HepG2 (cell line): ENCODE results near the gene ANKZF1. TPM values are rescaled to one million over a fixed set of nuclear protein-coding genes. Genes with fewer than 3 reads are reported as not detected.
A peak's percentile ranks its signal among the peaks of the same experiment; 100 is the strongest.

Source experiments
- ARNT ChIP-seq: fragments of 450-650 bp; IDR thresholded peaks from 2 replicates; pipeline ENCODE4 v1.6.1; 2017
- ATAD3A ChIP-seq: sonication (generic); formaldehyde crosslinking; IDR thresholded peaks from 2 replicates; pipeline ENCODE4 v1.4.0; 2020; ENCODE audit warnings: missing genetic modification reagents
- DMAP1 ChIP-seq: IDR thresholded peaks from 2 replicates; pipeline ENCODE4 v1.6.1; 2016
- ETV5 ChIP-seq: IDR thresholded peaks from 2 replicates; pipeline ENCODE4 v1.6.1; 2018; ENCODE audit warnings: missing biosample characterization, missing genetic modification reagents, inconsistent platforms, borderline replicate concordance
- GATA4 ChIP-seq: sonication (generic); IDR thresholded peaks from 2 replicates; pipeline ENCODE4 v1.6.1; 2016; ENCODE audit warnings: antibody characterized with exemption, low read depth, borderline replicate concordance
- HDAC1 ChIP-seq: sonication (generic); formaldehyde crosslinking; IDR thresholded peaks from 2 replicates; pipeline ENCODE4 v1.5.1; 2020; ENCODE audit warnings: mild to moderate bottlenecking, missing genetic modification reagents
- HOXA3 ChIP-seq: sonication (generic); formaldehyde crosslinking; IDR thresholded peaks from 2 replicates; pipeline ENCODE4 v1.5.0; 2020; ENCODE audit warnings: missing genetic modification reagents
- KDM5A ChIP-seq: fragments of 200-600 bp; sonication (generic); IDR thresholded peaks from 2 replicates; pipeline ENCODE4 v1.7.0; 2018; ENCODE audit warnings: antibody characterized with exemption, mild to moderate bottlenecking, low read length, borderline replicate concordance
- MYC ChIP-seq: sonication (generic); formaldehyde crosslinking; IDR thresholded peaks from 2 replicates; pipeline ENCODE4 v1.9.0; 2021; ENCODE audit warnings: missing genetic modification reagents, borderline replicate concordance
- NFE2L1 ChIP-seq: sonication (generic); formaldehyde crosslinking; IDR thresholded peaks from 2 replicates; pipeline ENCODE4 v1.4.0; 2020; ENCODE audit warnings: missing genetic modification reagents, mild to moderate bottlenecking, borderline replicate concordance
- RFX5 ChIP-seq: IDR thresholded peaks from 2 replicates; pipeline ENCODE4 v1.6.1; 2011; ENCODE audit warnings: low read depth, low read length, improper control_type of control experiment
- SALL1 ChIP-seq: sonication (generic); formaldehyde crosslinking; IDR thresholded peaks from 2 replicates; pipeline ENCODE4 v1.8.0; 2022; ENCODE audit warnings: mild to moderate bottlenecking, missing genetic modification reagents
- SIN3A ChIP-seq: IDR thresholded peaks from 2 replicates; pipeline ENCODE4 v1.6.1; 2011; ENCODE audit warnings: low read depth, mild to moderate bottlenecking, control low read depth, low read length, borderline replicate concordance
- ZNF263 ChIP-seq: sonication (generic); formaldehyde crosslinking; IDR thresholded peaks from 2 replicates; pipeline ENCODE4 v1.4.0; 2020; ENCODE audit warnings: missing genetic modification reagents
- ZNF562 ChIP-seq: sonication (generic); formaldehyde crosslinking; IDR thresholded peaks from 2 replicates; pipeline ENCODE4 v1.8.0; 2022; ENCODE audit warnings: missing genetic modification reagents, borderline replicate concordance
- ZNF777 ChIP-seq: sonication (generic); formaldehyde crosslinking; IDR thresholded peaks from 2 replicates; pipeline ENCODE4 v1.4.0; 2020; ENCODE audit warnings: missing genetic modification reagents
- polyA plus RNA-seq, 8 experiments: library from polyadenylated mRNA; depleted of rRNA in 3 of 8; stranded (reverse) in 7 of 8; unstranded in 1 of 8; fragments of >200 nt; fragmentation: Illumina TruSeq in 4 of 8; extraction: Trizol in 4 of 8; gene quantifications; 2 replicates each; pipeline versions ENCODE4 v1.2.1 to v1.2.3, GENCODE V29; 2011 to 2016; ENCODE audit warnings: low read depth in 4 of 8, missing spikeins in 1 of 8, mixed read lengths in 1 of 8; ENCODE audit not compliant: insufficient read depth in 1 of 8
- total RNA-seq, 5 experiments: library from RNA; depleted of rRNA; stranded (reverse); fragments of >200 nt; fragmentation: Illumina TruSeq; extraction: Trizol; gene quantifications; 2 replicates each; pipeline ENCODE4 v1.2.3, GENCODE V29; 2016; ENCODE audit warnings: low read depth in 1 of 5
- TF ChIP-seq, protein P1 (sequence below): sonication (generic); formaldehyde crosslinking; conservative IDR thresholded peaks from 2 replicates; pipeline ENCODE4 v1.8.0; 2022; ENCODE audit warnings: low read depth, missing genetic modification reagents
- TF ChIP-seq, protein P2 (sequence below): IDR thresholded peaks from 2 replicates; pipeline ENCODE4 v1.6.1; 2018; ENCODE audit warnings: missing genetic modification reagents, mild to moderate bottlenecking, missing compliant biosample characterization
- TF ChIP-seq, protein P3 (sequence below): sonication (generic); formaldehyde crosslinking; IDR thresholded peaks from 2 replicates; pipeline ENCODE4 v1.5.1; 2020; ENCODE audit warnings: mild to moderate bottlenecking, missing genetic modification reagents, moderate library complexity
- TF ChIP-seq, protein P4 (sequence below): sonication (generic); formaldehyde crosslinking; IDR thresholded peaks from 2 replicates; pipeline ENCODE4 v1.5.1; 2020; ENCODE audit warnings: mild to moderate bottlenecking, missing genetic modification reagents, borderline replicate concordance

ANKZF1 gene
- total and polyA plus RNA-seq, 2 of the 13 experiments (the other 11 are each of a cell fraction or from before 2014, with no cell fraction given): 25.3 to 128 TPM

- TF ChIP-seq, protein P1, sequence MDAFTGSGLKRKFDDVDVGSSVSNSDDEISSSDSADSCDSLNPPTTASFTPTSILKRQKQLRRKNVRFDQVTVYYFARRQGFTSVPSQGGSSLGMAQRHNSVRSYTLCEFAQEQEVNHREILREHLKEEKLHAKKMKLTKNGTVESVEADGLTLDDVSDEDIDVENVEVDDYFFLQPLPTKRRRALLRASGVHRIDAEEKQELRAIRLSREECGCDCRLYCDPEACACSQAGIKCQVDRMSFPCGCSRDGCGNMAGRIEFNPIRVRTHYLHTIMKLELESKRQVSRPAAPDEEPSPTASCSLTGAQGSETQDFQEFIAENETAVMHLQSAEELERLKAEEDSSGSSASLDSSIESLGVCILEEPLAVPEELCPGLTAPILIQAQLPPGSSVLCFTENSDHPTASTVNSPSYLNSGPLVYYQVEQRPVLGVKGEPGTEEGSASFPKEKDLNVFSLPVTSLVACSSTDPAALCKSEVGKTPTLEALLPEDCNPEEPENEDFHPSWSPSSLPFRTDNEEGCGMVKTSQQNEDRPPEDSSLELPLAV (CRISPR knock-in tag): no peak
- TF ChIP-seq RFX5 (peak; percentile 40; the same call in 1 of the 2 replicates), ETV5 (CRISPR knock-in tag) (no peak), ZNF562 (CRISPR knock-in tag) (no peak), NFE2L1 (no peak), ZNF263 (CRISPR knock-in tag) (peak; percentile 37; the same call in 1 of the 2 replicates), KDM5A (no peak), HOXA3 (CRISPR knock-in tag) (peak; percentile 24; the same call in 1 of the 2 replicates), MYC (peak; percentile 69; the same call in 1 of the 2 replicates), SALL1 (CRISPR knock-in tag) (peak; percentile 68), ZNF777 (CRISPR knock-in tag) (no peak), SIN3A (peak; percentile 29; the same call in 1 of the 2 replicates), HDAC1 (CRISPR knock-in tag) (peak; percentile 27; the same call in 1 of the 2 replicates), GATA4 (no peak), ARNT (no peak), DMAP1 (CRISPR knock-in tag) (0 out of 2 replicates have a peak, but pooled peaks have one; percentile 42), ATAD3A (CRISPR knock-in tag) (no peak)
- TF ChIP-seq, protein P2, sequence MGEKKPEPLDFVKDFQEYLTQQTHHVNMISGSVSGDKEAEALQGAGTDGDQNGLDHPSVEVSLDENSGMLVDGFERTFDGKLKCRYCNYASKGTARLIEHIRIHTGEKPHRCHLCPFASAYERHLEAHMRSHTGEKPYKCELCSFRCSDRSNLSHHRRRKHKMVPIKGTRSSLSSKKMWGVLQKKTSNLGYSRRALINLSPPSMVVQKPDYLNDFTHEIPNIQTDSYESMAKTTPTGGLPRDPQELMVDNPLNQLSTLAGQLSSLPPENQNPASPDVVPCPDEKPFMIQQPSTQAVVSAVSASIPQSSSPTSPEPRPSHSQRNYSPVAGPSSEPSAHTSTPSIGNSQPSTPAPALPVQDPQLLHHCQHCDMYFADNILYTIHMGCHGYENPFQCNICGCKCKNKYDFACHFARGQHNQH (CRISPR knock-in tag): no peak
- TF ChIP-seq, protein P3, sequence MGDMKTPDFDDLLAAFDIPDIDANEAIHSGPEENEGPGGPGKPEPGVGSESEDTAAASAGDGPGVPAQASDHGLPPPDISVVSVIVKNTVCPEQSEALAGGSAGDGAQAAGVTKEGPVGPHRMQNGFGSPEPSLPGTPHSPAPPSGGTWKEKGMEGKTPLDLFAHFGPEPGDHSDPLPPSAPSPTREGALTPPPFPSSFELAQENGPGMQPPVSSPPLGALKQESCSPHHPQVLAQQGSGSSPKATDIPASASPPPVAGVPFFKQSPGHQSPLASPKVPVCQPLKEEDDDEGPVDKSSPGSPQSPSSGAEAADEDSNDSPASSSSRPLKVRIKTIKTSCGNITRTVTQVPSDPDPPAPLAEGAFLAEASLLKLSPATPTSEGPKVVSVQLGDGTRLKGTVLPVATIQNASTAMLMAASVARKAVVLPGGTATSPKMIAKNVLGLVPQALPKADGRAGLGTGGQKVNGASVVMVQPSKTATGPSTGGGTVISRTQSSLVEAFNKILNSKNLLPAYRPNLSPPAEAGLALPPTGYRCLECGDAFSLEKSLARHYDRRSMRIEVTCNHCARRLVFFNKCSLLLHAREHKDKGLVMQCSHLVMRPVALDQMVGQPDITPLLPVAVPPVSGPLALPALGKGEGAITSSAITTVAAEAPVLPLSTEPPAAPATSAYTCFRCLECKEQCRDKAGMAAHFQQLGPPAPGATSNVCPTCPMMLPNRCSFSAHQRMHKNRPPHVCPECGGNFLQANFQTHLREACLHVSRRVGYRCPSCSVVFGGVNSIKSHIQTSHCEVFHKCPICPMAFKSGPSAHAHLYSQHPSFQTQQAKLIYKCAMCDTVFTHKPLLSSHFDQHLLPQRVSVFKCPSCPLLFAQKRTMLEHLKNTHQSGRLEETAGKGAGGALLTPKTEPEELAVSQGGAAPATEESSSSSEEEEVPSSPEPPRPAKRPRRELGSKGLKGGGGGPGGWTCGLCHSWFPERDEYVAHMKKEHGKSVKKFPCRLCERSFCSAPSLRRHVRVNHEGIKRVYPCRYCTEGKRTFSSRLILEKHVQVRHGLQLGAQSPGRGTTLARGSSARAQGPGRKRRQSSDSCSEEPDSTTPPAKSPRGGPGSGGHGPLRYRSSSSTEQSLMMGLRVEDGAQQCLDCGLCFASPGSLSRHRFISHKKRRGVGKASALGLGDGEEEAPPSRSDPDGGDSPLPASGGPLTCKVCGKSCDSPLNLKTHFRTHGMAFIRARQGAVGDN (CRISPR knock-in tag): peak; percentile 71
- TF ChIP-seq, protein P4, sequence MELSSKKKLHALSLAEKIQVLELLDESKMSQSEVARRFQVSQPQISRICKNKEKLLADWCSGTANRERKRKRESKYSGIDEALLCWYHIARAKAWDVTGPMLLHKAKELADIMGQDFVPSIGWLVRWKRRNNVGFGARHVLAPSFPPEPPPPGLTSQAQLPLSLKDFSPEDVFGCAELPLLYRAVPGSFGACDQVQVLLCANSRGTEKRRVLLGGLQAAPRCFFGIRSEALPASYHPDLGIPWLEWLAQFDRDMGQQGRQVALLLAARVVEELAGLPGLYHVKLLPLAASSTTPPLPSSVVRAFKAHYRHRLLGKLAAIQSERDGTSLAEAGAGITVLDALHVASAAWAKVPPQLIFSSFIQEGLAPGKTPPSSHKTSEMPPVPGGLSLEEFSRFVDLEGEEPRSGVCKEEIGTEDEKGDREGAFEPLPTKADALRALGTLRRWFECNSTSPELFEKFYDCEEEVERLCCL: no peak
Observed at GRCh38 chr2:219269362-219270054, 39.9 kb downstream of the ANKZF1 start (continued).
